ENCODE measurements around the gene ZSCAN31.

GRCh38 chr6:28335564-28336283 lies at the start of gene ZSCAN31:
- TF ChIP-seq CTCF (IDR thresholded peaks at IDR 0.05; ENCODE audit: insufficient read depth, low read depth, low read length): no peak
- no peak for TF ChIP-seq EZH2 (IDR thresholded peaks at IDR 0.05; ENCODE audit: insufficient read depth, low read length)

Measured in astrocyte (in vitro differentiated cells and primary cell).